IMR-90 (cell line): ENCODE measurements around the gene TMUB2. TPM values are rescaled to one million over a fixed set of nuclear protein-coding genes. Genes with fewer than 3 reads are reported as not detected.

ENCODE experiments used
- ATAC-seq: fragments of 200-7000 bp; cut with Tn5 transposase; 2 replicates; pipeline ENCODE4 v1.9.1; 2020; ENCODE audit warnings: low read depth, mild to moderate bottlenecking, moderate library complexity
- BruUV-seq: library from RNA; stranded (reverse); fragments of 400-500 nt; replicated peaks from 2 replicates; lab custom pipeline; 2021; lab: Mats Ljungman, UMichigan
- CTCF ChIA-PET: fragments of 300-600 bp; formaldehyde crosslinking; extraction: SDS; loops from one replicate; lab custom pipeline; 2021; ENCODE audit warnings: antibody characterized with exemption; lab: Yijun Ruan, JAX
- POLR2A ChIA-PET: fragments of 300-600 bp; sonication (Branson Sonifier 250); formaldehyde crosslinking; loops from one replicate; lab custom pipeline; 2022; ENCODE audit warnings: antibody characterized with exemption; ENCODE audit not compliant: unreplicated experiment; lab: Charles Lee
- DNase-seq: peaks from one replicate; pipeline ENCODE4 v3.0.0; 2013
- H2AFZ ChIP-seq: replicated peaks from 2 replicates; pipeline ENCODE3; 2013; ENCODE audit warnings: low read length, mild to moderate bottlenecking; ENCODE audit not compliant: poor library complexity
- H2AK5ac ChIP-seq: 2 replicates; pipeline ENCODE4 v1.6.1; 2013; ENCODE audit warnings: low read depth, low read length, inconsistent platforms
- H2AK9ac ChIP-seq: replicated peaks from 2 replicates; pipeline ENCODE3; 2013; ENCODE audit warnings: mild to moderate bottlenecking, low read depth, low read length, moderate library complexity; ENCODE audit not compliant: poor library complexity
- H2BK120ac ChIP-seq: 2 replicates; pipeline ENCODE4 v1.6.1; 2013; ENCODE audit warnings: low read depth, low read length, inconsistent platforms
- H2BK15ac ChIP-seq: 3 replicates; pipeline ENCODE4 v1.6.1; 2013; ENCODE audit warnings: low read depth, low read length, inconsistent platforms
- H2BK20ac ChIP-seq: 2 replicates; pipeline ENCODE4 v1.6.1; 2013; ENCODE audit warnings: low read depth, mild to moderate bottlenecking, inconsistent platforms, low read length, moderate library complexity
- H2BK5ac ChIP-seq: 2 replicates; pipeline ENCODE4 v1.6.1; 2013; ENCODE audit warnings: mild to moderate bottlenecking, low read depth, low read length, inconsistent platforms; ENCODE audit not compliant: poor library complexity, severe bottlenecking
- H3K14ac ChIP-seq: replicated peaks from 2 replicates; pipeline ENCODE4 v1.6.1; 2013; ENCODE audit warnings: low read depth, low read length, inconsistent platforms
- H3K18ac ChIP-seq: 2 replicates; pipeline ENCODE4 v1.6.1; 2013; ENCODE audit warnings: low read depth, low read length, control low read depth
- H3K23ac ChIP-seq: 2 replicates; pipeline ENCODE4 v1.6.1; 2013; ENCODE audit warnings: low read depth, low read length, inconsistent platforms
- H3K27ac ChIP-seq: 2 replicates; pipeline ENCODE4 v1.5.1; 2013; ENCODE audit warnings: mild to moderate bottlenecking, control low read depth, low read length; ENCODE audit not compliant: insufficient read depth
- H3K27me3 ChIP-seq: 2 replicates; pipeline ENCODE4 v1.6.1; 2013; ENCODE audit warnings: low read length; ENCODE audit not compliant: control insufficient read depth, insufficient read depth
- H3K36me3 ChIP-seq: 2 replicates; pipeline ENCODE4 v1.6.1; 2013; ENCODE audit warnings: low read length, mixed read lengths; ENCODE audit not compliant: control insufficient read depth, insufficient read depth
- H3K4ac ChIP-seq: 2 replicates; pipeline ENCODE4 v1.6.1; 2013; ENCODE audit warnings: low read depth, low read length, inconsistent platforms
- H3K4me1 ChIP-seq: 2 replicates; pipeline ENCODE4 v1.6.1; 2013; ENCODE audit warnings: low read length, mixed read lengths; ENCODE audit not compliant: control insufficient read depth, insufficient read depth
- H3K4me2 ChIP-seq: 2 replicates; pipeline ENCODE4 v1.6.1; 2013; ENCODE audit warnings: low read depth, mild to moderate bottlenecking, control low read depth, low read length, moderate library complexity
- H3K4me3 ChIP-seq: 2 replicates; pipeline ENCODE4 v1.5.1; 2013; ENCODE audit warnings: low read depth, mild to moderate bottlenecking, control low read depth, low read length, moderate library complexity; ENCODE audit not compliant: insufficient read depth
- H3K56ac ChIP-seq: 2 replicates; pipeline ENCODE4 v1.6.1; 2013; ENCODE audit warnings: low read length, inconsistent platforms; ENCODE audit not compliant: insufficient read depth; ENCODE audit errors: extremely low read depth
- H3K79me1 ChIP-seq, 2 experiments: 2 replicates each; pipeline ENCODE4 v1.6.1; 2013; ENCODE audit warnings: low read length in 2 of 2, inconsistent platforms in 1 of 2, low read depth in 1 of 2
- H3K9ac ChIP-seq: 2 replicates; pipeline ENCODE4 v1.6.1; 2013; ENCODE audit warnings: low read depth, low read length, control low read depth
- H3K9me1 ChIP-seq: 2 replicates; pipeline ENCODE4 v1.6.1; 2013; ENCODE audit warnings: low read length, inconsistent platforms; ENCODE audit not compliant: insufficient read depth
- H3K9me3 ChIP-seq: 2 replicates; pipeline ENCODE4 v1.6.1; 2013; ENCODE audit warnings: low read length; ENCODE audit not compliant: control insufficient read depth, insufficient read depth
- H4K20me1 ChIP-seq: 2 replicates; pipeline ENCODE4 v1.6.1; 2013; ENCODE audit warnings: low read length, inconsistent platforms; ENCODE audit not compliant: insufficient read depth
- H4K5ac ChIP-seq: 2 replicates; pipeline ENCODE4 v1.6.1; 2013; ENCODE audit warnings: mild to moderate bottlenecking, low read depth, low read length, control low read depth
- H4K8ac ChIP-seq, 2 experiments: 2 replicates each; pipeline ENCODE4 v1.6.1; 2013; ENCODE audit warnings: low read depth in 2 of 2, low read length in 2 of 2, control low read depth in 1 of 2, inconsistent platforms in 1 of 2
- H4K91ac ChIP-seq: 2 replicates; pipeline ENCODE4 v1.6.1; 2013; ENCODE audit warnings: low read depth, low read length, inconsistent platforms; ENCODE audit not compliant: insufficient read depth
- BHLHE40 ChIP-seq: fragments of 150-350 bp; IDR thresholded peaks from 2 replicates; pipeline ENCODE4 v1.6.1; 2016; ENCODE audit warnings: mild to moderate bottlenecking, low read depth, low read length
- CEBPB ChIP-seq: IDR thresholded peaks from 2 replicates; pipeline ENCODE4 v1.6.1; 2012; ENCODE audit warnings: low read depth, low read length, improper control_type of control experiment
- CHD1 ChIP-seq: IDR thresholded peaks from 2 replicates; pipeline ENCODE4 v1.6.1; 2012; ENCODE audit warnings: low read depth, low read length, improper control_type of control experiment
- FOS ChIP-seq: fragments of 150-350 bp; IDR thresholded peaks from 2 replicates; pipeline ENCODE4 v1.6.1; 2016; ENCODE audit warnings: low read depth, low read length
- MAFK ChIP-seq: IDR thresholded peaks from 2 replicates; pipeline ENCODE4 v1.6.1; 2012; ENCODE audit warnings: low read depth, low read length, improper control_type of control experiment
- MAZ ChIP-seq: IDR thresholded peaks from 2 replicates; pipeline ENCODE4 v1.6.1; 2012; ENCODE audit warnings: low read depth, mild to moderate bottlenecking, low read length, improper control_type of control experiment, moderate library complexity, borderline replicate concordance
- MXI1 ChIP-seq: IDR thresholded peaks from 2 replicates; pipeline ENCODE4 v1.6.1; 2012; ENCODE audit warnings: low read depth, mild to moderate bottlenecking, low read length, moderate library complexity, borderline replicate concordance
- NFE2L2 ChIP-seq: fragments of 150-350 bp; IDR thresholded peaks from 2 replicates; pipeline ENCODE4 v1.6.1; 2016; ENCODE audit warnings: low read depth, mild to moderate bottlenecking, low read length
- POLR2A ChIP-seq: IDR thresholded peaks from 2 replicates; pipeline ENCODE4 v1.6.1; 2012; ENCODE audit warnings: mild to moderate bottlenecking, low read depth, low read length
- RAD21 ChIP-seq: IDR thresholded peaks from 2 replicates; pipeline ENCODE4 v1.6.1; 2012; ENCODE audit warnings: low read length, improper control_type of control experiment
- RCOR1 ChIP-seq: IDR thresholded peaks from 2 replicates; pipeline ENCODE4 v1.6.1; 2012; ENCODE audit warnings: mild to moderate bottlenecking, low read length, improper control_type of control experiment; ENCODE audit not compliant: insufficient replicate concordance
- RFX5 ChIP-seq: IDR thresholded peaks from 2 replicates; pipeline ENCODE4 v1.8.0; 2012; ENCODE audit warnings: low read depth, mild to moderate bottlenecking, low read length, moderate library complexity
- SMC3 ChIP-seq: fragments of 150-350 bp; IDR thresholded peaks from 2 replicates; pipeline ENCODE4 v1.6.1; 2016; ENCODE audit warnings: low read depth, mild to moderate bottlenecking, antibody characterized with exemption, low read length, moderate library complexity
- WGBS, 2 experiments: methylation state at CpG; one replicate each; pipeline versions ENCODE4 v1.1.5 to v1.1.7; 2013; ENCODE audit warnings: missing lambda C conversion rate in 2 of 2; ENCODE audit not compliant: insufficient read length in 1 of 2; ENCODE audit errors: extremely low coverage in 2 of 2; 5-methylcytosine and 5-hydroxymethylcytosine counted together
- dilution Hi-C: fragments of 300-500 bp; cut with HindIII; formaldehyde crosslinking; loops from one replicate; pipeline ENCODE4 v1.14.3; 2018; ENCODE audit warnings: low sequenced_read_pairs; ENCODE audit not compliant: unreplicated experiment
- in situ Hi-C: fragments of 300-500 bp; cut with MboI; formaldehyde crosslinking; loops from 3 replicates; pipeline ENCODE4 v1.14.3; 2019; ENCODE audit warnings: low sequenced_read_pairs, inconsistent platforms, mixed read lengths
- intact Hi-C: fragments of 100-400 bp; cut with micrococcal nuclease; formaldehyde crosslinking; loops from 2 replicates; pipeline ENCODE4 v1.10.0; 2022
- polyA plus RNA-seq, 3 experiments: library from polyadenylated mRNA; depleted of rRNA; stranded (reverse); fragments of >200 nt; gene quantifications; 2 replicates each; pipeline ENCODE4 v1.2.3, GENCODE V29; 2012; ENCODE audit warnings: low replicate concordance in 1 of 3
- total RNA-seq: library from RNA; depleted of rRNA; stranded (reverse); fragments of >200 nt; gene quantifications from 2 replicates; pipeline ENCODE4 v1.2.3, GENCODE V29; 2012
- TF ChIP-seq, protein P1 (sequence below): fragments of 150-350 bp; IDR thresholded peaks from 2 replicates; pipeline ENCODE4 v1.6.1; 2016; ENCODE audit warnings: low read depth, mild to moderate bottlenecking, low read length, moderate library complexity, borderline replicate concordance
- TF ChIP-seq, protein P2 (sequence below): fragments of 150-350 bp; IDR thresholded peaks from 2 replicates; pipeline ENCODE4 v1.6.1; 2017; ENCODE audit warnings: mild to moderate bottlenecking, antibody characterized with exemption, low read length, low read depth
- TF ChIP-seq, protein P3 (sequence below): conservative IDR thresholded peaks from 2 replicates; pipeline ENCODE4 v1.5.1; 2012; ENCODE audit warnings: mild to moderate bottlenecking, low read depth, low read length, improper control_type of control experiment

TMUB2 gene
- total and polyA plus RNA-seq, 2 of the 4 experiments (the other 2 are of a cell fraction): 16.5 to 42.5 TPM

DNA sequence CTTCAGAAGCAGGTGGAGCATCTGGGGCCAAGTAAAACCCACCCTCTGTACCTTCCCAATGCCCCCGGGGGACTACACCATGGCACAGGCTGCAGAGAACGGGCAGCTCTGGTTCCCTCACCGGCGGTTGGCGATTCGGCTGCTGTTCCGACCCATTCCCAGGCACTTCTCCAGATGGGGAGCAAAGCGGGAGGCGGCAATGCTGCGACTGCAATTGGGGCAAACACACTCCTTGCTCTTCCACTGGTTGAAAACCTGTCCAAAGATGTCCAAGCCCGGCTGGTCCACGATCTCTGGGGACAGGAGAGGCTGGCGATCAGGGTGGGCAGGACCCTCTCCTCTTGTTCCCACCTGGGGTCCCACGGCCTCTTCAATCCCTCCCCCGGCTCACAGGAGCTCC lies 10.3 kb downstream of the TMUB2 start:
- Histone ChIP-seq H3K79me1 (peaks cover 26 to 59% of the 10 kb centered on the region in 2 experiments; a peak in 3 of 4 replicates), H3K4me3 (no peak overlapping the region)
- CTCF ChIA-PET: interaction anchor here (0.6 kb wide), 1 partner anchor 148 kb away, joined by 3 read pairs; no protein-coding TSS in a partner anchor

More for the DNA sequence above, 10.3 kb downstream of the TMUB2 start:
- Histone ChIP-seq H2AFZ (no peak overlapping the region), H3K36me3 (peaks cover 47% of the 10 kb centered on the region), H2BK5ac (no peak overlapping the region), H3K4me1 (peaks cover 8% of the 10 kb centered on the region), H3K4ac (no peak overlapping the region), H3K9me3 (no peaks in the 10 kb centered on the region), H3K27me3 (no peaks in the 10 kb centered on the region), H3K14ac (no peak overlapping the region), H2AK5ac (no peak overlapping the region), H3K18ac (no peak overlapping the region), H3K4me2 (no peak overlapping the region), H2BK120ac (no peak overlapping the region), H4K20me1 (peaks cover 3% of the 10 kb centered on the region; the same call in 1 of the 2 replicates), H2AK9ac (peak overlapping the region; percentile 67), H4K8ac (no peak overlapping the region), H4K5ac (no peak overlapping the region), H3K23ac (no peak overlapping the region), H3K9me1 (no peaks in the 10 kb centered on the region), H3K56ac (no peak overlapping the region), H4K91ac (no peak overlapping the region), H2BK20ac (no peak overlapping the region), H2BK15ac (no peak overlapping the region), H3K9ac (no peak overlapping the region), H3K27ac (no peak overlapping the region)
- 94% methylated on average over 11 of the region's 15 CpGs; no CpG with 5 or more reads in 1 of the 2 experiments for WGBS, 2 experiments
- BruUV-seq: no TSS peak
- POLR2A ChIA-PET: interaction anchor here (0.6 kb wide), 1 partner anchor 34 kb away, joined by 6 read pairs; no protein-coding TSS in a partner anchor
- ATAC-seq: no peak
- in situ Hi-C loops (no loop called here), dilution Hi-C loops (no loop called here), intact Hi-C loops (no loop called here)
- TF ChIP-seq CHD1: no peak
- no peak for TF ChIP-seq RCOR1
- TF ChIP-seq, protein P1, sequence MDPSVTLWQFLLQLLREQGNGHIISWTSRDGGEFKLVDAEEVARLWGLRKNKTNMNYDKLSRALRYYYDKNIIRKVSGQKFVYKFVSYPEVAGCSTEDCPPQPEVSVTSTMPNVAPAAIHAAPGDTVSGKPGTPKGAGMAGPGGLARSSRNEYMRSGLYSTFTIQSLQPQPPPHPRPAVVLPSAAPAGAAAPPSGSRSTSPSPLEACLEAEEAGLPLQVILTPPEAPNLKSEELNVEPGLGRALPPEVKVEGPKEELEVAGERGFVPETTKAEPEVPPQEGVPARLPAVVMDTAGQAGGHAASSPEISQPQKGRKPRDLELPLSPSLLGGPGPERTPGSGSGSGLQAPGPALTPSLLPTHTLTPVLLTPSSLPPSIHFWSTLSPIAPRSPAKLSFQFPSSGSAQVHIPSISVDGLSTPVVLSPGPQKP: no peak
- no peak for TF ChIP-seq MXI1
- TF ChIP-seq, protein P2, sequence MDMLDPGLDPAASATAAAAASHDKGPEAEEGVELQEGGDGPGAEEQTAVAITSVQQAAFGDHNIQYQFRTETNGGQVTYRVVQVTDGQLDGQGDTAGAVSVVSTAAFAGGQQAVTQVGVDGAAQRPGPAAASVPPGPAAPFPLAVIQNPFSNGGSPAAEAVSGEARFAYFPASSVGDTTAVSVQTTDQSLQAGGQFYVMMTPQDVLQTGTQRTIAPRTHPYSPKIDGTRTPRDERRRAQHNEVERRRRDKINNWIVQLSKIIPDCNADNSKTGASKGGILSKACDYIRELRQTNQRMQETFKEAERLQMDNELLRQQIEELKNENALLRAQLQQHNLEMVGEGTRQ: no peak
- TF ChIP-seq BHLHE40: no peak
- TF ChIP-seq, protein P3, sequence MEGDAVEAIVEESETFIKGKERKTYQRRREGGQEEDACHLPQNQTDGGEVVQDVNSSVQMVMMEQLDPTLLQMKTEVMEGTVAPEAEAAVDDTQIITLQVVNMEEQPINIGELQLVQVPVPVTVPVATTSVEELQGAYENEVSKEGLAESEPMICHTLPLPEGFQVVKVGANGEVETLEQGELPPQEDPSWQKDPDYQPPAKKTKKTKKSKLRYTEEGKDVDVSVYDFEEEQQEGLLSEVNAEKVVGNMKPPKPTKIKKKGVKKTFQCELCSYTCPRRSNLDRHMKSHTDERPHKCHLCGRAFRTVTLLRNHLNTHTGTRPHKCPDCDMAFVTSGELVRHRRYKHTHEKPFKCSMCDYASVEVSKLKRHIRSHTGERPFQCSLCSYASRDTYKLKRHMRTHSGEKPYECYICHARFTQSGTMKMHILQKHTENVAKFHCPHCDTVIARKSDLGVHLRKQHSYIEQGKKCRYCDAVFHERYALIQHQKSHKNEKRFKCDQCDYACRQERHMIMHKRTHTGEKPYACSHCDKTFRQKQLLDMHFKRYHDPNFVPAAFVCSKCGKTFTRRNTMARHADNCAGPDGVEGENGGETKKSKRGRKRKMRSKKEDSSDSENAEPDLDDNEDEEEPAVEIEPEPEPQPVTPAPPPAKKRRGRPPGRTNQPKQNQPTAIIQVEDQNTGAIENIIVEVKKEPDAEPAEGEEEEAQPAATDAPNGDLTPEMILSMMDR: no peak
- TF ChIP-seq CEBPB: no peak
- no peak for TF ChIP-seq RAD21
- no peak for TF ChIP-seq POLR2A
- no peak for TF ChIP-seq MAZ
- no peak for TF ChIP-seq NFE2L2
- TF ChIP-seq RFX5: no peak
- no peak for TF ChIP-seq SMC3
- TF ChIP-seq FOS: no peak
- TF ChIP-seq MAFK: no peak
- DNase-seq: no peak
